HTERT RPE-1 (cell line): ENCODE results near the gene ZWILCH.
"Not testable (repeated sequence)": the region's sequence is repeated elsewhere in the genome, so short reads cannot be mapped to it uniquely, and the experiment has no call there.

Experiments
- in situ Hi-C: fragments of 300-500 bp; cut with MboI; formaldehyde crosslinking; loops from 4 replicates; pipeline ENCODE4 v1.14.3; 2020; ENCODE audit warnings: low sequenced_read_pairs

The ZWILCH gene

GRCh38 chr15:66504563-66505429 lies at the start of gene ZWILCH, which contains the start of gene RPL4:
ZWILCH (plus strand) TSS chr15:66505326; CDS start chr15:66505339, 13 bp downstream.
RPL4 (minus strand) TSS chr15:66504855; CDS start chr15:66504790, 65 bp downstream.
- in situ Hi-C loops: no loop called here

- in situ Hi-C loops: no loop called here
Measured at GRCh38 chr15:66456211-66456610, 48.9 kb upstream of the ZWILCH start.

DNA sequence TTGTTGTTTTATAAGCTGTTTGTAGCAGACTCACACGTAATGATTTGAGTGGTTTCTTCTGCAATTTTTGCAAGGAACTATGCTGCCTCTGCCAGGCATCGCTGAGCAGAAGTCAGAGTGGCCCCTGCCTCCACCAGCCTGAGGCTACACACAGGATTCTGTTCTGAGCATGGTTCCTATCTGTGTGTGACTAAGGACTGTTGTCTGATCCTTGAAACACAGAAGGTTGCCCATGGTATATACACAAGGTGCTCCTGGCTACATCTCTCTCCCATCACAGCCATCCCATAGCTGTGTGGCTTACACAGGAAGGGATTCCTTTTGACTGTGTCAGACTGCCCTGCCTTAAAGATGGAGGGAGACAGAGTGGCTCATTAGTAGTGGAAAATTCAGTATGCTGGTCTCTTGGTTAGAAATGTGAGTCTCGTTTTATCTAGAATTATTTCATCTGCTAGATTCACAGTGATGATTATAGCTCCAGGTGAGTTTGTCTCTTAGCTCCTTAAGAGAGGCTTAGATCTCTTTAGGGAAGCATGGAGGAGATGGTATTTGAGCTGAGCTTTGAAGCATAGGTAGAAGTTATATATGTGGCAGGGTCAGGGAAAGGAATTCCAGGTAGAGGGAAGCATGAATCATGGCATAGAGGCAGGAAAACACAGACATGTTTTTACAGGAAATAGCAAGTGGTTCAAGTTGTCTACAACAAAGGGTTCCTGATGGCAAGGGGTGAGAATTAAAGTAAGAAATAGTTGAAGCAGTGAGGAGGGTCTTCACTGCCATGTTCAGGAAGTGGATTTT lies 45.1 kb upstream of the ZWILCH start:
- in situ Hi-C loops: no loop called here

DNA sequence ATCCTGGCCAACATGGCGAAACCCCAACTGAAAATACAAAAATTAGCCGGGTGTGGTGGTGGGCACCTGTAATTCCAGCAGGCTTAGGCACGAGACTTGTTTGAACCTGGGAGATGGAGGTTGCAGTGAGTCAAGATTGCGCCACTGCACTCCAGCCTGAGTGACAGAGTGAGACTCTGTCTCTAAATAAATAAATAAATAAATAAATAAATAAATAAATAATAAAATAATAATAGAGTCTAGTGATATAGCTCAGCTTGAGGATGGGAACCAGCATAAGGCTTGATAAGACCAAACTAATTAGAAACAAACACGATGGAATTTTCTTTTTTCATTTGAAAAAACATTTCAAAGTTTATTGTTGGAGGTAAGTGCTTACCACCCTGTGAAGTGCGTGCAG lies 43.8 kb upstream of the ZWILCH start:
- in situ Hi-C loops: not testable (repeated sequence)

DNA sequence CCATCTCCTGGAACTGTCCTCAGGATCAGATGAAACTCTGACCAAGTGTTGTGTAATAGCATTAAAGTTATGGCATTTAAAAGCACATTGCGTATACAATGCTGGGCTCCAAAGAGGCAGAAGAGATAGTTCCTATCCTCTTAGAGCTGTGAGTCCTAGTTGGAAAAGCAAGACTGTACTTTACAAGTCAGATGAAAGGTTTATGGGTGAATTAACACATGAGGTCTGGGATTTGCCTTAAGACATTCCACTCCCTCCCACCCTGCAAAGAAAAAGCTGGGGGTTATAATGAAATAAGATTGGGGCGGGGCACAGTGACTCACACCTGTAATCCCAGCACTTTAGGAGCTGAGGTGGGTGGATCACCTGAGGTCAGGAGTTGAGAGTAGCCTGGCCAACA lies 43.2 kb upstream of the ZWILCH start:
- in situ Hi-C loops: no loop called here

GRCh38 chr15:66462627-66463026 lies 42.5 kb upstream of the ZWILCH start:
- in situ Hi-C loops: no loop called here

DNA sequence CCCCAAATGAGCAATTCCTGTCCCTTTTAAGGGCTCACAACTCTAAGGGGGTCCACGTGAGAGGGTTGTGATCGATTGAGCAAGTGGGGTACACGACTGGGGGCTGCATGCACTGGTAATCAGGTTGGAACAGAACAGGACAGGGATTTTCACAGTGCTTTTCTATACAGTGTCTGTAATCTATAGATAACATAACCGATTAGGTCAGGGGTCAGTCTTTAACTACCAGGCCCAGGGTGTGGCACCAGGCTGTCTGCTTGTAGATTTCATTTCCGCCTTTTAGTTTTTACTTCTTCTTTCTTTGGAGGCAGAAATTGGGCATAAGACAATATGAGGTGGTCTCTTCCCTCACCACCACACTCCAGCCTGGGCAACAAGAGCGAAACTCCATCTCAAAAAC lies 39.8 kb upstream of the ZWILCH start:
- in situ Hi-C loops: not testable (repeated sequence)

GRCh38 chr15:66467162-66468040 lies 37.7 kb upstream of the ZWILCH start:
- in situ Hi-C loops: not testable (repeated sequence)

DNA sequence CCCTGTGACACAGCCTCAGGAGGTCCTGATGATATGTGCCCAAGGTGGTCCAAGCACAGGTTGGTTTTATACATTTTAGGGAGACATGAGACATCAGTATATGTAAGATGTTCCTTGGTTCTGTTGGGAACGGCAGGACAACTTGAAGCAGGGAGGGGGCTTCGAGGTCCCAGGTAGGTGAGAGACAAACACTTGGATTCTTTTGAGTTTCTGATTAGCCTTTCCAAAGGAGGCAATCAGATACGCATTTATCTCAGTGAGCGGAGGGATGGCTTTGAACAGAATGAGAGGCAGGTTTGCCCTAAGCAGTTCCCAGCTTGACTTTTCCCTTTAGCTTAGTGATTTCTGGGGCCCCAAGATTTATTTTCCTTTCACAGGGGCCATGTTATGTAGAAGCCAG lies 34.3 kb upstream of the ZWILCH start:
- in situ Hi-C loops: not testable (repeated sequence)

DNA sequence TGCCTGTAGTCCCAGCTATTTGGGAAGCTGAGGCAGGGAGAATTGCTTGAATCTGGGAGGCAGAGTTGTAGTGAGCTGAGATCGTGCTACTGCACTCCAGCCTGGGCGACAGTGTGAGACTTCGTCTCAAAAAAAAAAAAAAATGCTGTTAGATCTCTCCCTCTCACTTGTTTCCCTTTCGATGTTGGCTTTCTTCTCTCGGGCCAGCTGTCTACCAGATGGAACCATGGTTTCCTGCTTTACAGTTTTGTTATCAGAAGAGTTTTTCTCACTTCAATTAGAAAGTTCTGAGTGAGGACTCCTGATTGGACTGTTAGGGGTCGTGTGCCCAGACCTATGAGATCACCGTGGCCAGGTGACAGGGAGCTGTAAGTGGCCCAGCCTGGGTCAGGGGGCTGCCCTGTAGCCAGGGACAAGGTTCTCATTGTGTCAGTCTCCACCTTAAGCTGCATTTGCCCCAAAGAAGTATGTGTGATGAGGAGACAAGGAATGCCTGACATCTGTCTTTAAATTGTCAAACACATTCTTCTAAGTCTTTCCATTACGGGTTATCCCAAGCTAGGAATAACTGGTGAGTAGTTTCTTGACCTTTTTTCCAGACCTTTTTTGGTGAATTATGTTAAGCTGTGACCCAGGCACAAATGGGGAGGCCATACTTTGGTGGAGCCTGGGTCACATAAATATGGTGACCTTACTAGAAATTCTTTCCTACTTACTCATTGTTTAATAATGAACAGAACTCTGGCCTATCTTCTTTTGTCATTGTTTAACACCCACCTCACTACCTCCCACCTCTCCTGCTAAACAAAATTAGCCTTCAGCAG lies 32.7 kb upstream of the ZWILCH start:
- in situ Hi-C loops: no loop called here

DNA sequence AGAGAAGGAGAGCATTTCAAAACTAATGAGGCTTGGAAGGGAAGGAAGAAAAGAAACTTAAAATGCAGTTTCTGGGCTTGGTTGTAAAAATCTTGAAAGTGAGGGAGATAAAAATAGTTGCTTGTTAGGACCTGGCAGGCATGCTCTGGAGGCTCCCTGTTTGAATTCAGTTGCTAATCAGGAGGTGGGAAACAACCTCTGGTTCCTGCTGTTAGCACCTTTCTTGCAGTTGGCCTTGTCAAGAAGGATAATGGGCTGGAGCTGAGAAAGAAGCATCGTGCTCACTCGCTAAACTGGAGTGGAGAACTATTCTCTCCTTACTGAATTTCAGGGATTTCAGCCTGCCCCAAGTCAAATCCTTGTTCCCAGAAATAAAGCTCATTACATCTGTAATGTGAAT lies 31.0 kb upstream of the ZWILCH start:
- in situ Hi-C loops: no loop called here

DNA sequence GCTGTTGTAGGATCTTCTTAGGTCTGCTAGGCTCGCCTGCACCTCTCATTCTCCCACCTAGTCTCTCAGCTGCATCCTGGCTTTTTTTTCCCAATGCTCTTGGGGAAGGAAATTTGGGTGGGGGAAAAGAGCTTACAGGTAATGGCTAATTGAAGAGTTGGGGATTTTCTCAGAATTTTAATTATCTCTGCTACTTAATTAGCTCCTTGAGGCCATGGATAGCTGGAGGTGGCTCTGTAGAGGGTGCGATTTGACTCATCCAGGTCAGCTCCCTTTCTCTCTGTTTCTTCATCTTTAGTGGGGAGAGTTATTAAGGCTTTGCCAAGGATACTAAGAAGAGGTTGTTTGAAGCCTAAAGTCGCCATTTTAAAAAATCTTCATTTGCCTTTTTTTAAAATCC lies 30.2 kb upstream of the ZWILCH start:
- in situ Hi-C loops: no loop called here

DNA sequence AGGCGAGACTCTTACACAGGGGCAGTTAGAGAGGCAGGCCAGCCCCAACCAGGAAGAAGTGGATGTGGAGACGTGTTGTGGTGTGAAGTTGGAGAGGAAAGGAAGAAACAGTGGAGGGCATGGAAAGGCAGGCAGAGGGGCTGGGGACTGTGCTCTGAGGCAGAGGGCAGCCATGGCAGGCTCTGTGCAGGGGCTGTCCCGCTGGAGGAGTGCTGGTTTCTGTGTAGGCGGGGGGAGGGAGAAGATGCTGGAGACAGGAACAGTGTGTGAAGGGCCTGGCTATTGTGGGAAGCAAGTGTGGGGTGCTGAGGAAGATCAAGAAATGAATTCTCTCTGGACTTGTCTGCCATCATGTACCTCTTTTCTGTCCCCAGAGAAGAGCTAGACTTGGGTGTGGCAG lies 28.6 kb upstream of the ZWILCH start:
- in situ Hi-C loops: no loop called here

DNA sequence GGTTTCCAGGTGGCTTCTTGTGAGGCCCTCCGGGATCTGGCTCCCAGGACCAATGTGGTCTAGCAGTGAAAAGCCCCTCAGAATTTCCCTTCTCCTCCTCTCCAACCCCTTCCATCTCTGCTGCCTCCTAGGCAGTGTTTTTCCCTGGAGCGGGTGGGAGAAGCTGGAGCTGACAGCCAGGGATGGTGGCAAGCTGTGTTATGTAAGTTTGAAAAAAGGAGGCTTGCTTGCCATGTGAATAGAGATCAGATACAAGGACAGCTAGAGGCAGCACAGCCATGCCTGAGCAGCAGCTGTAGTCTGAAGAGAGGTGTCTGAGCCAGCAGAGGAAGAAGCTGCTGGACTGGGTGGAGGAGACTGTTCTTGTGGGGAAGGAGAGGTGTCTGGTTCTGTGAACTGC lies 28.1 kb upstream of the ZWILCH start:
- in situ Hi-C loops: no loop called here

DNA sequence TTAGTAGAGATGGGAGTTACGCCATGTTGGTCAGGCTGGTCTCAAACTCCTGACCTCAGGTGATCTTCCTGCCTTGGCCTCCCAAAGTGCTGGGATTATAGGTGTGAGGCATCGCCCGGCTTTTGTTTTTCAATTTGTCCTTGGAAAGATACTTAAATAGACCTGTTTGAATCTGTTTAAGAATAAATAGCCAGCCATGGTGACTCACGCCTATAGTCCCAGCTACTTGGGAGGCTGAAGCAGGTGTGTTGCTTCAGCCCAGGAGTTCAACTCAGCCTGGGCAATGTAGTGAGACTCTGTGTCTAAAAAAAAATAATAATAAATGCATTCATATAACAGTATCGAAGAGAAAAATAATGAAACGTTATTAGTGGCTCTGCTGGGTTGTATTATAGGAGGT lies 24.9 kb upstream of the ZWILCH start:
- in situ Hi-C loops: no loop called here

DNA sequence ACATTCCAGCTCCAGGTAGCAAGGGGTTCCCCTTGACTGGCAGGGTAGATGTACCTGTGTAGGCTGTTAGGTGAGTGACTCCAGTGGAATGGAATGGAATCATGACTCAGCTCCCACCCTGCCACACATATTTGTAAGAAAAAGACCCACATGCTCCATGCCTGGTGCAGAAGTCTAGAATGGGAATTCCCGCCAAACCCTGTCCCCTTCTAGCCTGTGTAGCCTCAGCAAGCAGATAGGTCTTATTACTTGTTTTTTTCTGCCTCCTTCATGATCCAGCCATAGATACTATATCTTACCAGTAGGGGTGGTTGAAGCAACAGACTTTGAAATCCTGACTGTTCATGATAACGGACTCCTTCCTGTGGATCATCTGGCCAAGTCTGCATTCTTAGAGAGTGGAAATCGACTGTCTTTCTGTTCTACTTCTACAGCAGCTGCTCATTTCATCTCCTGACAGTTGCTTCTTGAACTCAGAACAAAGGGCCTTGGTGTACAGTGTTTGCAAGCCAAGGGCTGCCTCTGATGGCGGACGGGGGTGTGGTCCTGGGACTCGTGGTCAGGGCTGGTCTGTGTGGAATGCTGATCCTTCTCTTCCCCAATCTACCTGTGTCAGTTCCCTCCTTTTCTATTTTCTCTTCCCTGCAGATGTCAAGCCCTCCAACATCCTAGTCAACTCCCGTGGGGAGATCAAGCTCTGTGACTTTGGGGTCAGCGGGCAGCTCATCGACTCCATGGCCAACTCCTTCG lies 23.8 kb upstream of the ZWILCH start:
- in situ Hi-C loops: no loop called here

- in situ Hi-C loops: no loop called here
Measured at GRCh38 chr15:66482539-66482938, 22.6 kb upstream of the ZWILCH start.

GRCh38 chr15:66483131-66483566 lies 22.0 kb upstream of the ZWILCH start:
- in situ Hi-C loops: no loop called here

DNA sequence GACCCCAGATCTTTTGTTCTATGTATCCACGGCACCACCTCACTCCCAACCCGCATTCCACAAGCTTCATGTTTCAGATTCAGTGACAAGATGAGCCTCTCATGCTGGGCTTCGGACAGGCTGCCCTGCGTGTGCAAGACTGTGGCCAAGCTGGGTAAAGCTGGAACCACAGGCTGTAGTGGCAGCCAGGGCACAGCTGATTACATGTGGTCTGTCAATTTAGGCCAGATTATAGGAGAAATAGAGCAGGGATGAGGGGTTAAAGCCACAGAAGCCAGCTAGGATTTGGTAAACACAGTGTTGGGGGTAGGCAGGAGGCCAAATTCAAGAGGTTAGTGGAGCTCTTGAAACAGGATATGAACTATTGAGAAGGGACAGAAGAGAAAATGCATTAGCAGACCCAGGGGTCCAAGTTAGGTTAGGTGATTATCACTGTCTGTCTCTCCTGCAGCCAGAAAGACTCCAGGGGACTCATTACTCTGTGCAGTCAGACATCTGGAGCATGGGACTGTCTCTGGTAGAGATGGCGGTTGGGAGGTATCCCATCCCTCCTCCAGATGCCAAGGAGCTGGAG lies 20.5 kb upstream of the ZWILCH start:
- in situ Hi-C loops: no loop called here
